ENCODE results near the gene CA11.

DNA sequence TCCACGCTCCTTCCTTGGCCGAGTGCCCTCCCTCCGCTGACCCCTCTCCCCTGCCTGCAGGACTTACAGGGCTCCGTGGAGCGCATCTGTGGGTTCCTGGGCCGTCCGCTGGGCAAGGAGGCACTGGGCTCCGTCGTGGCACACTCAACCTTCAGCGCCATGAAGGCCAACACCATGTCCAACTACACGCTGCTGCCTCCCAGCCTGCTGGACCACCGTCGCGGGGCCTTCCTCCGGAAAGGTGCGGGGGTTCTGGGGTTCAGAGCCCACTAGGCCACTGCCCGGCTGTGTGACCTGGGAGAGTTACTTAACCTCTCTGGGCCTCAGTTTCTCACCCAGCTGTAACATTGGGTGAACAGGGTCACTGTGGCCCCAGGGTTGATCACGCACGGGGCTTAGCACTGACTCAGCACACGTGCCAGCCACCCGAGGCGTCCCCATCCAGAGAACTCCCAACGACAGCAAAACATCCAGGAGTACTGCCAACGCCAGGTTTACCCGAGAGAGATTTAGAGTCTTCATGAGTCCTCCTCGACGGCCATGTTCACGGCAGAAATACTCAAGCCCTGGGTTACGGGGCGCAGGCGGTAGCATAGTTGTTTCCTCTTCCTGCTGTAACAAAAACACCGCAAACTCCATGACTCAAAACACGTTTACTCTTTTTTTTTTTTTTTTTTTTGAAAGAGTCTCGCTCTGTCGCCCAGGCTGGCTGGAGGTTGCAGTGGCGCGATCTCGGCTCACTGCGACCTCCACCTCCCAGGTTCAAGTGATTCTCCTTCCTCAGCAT lies 49.1 kb downstream of the CA11 start:
- TF ChIP-seq POLR2AphosphoS5 (IDR thresholded peaks at IDR 0.05) (no peak), POLR2A (IDR thresholded peaks at IDR 0.05) (no peak), CTCF (IDR thresholded peaks at IDR 0.05) (no peak)

All from prostate gland (tissue), 2 donors.